GM23338 (cell line): ENCODE data around the gene NCKAP1.

Experiments used
- CTCF ChIP-seq, 2 experiments: fragments of 200-600 bp in 1 of 2; sonication (generic) in 1 of 2; conservative IDR thresholded peaks; 2 replicates each; pipeline versions ENCODE4 v1.5.1 to v1.6.1; 2016 to 2017; ENCODE audit warnings: antibody characterized with exemption in 2 of 2, low read depth in 2 of 2, mild to moderate bottlenecking in 2 of 2, moderate library complexity in 1 of 2
- EZH2 ChIP-seq: fragments of 200-600 bp; sonication (generic); IDR thresholded peaks from one replicate; pipeline ENCODE4 v1.8.0; 2017; ENCODE audit warnings: antibody characterized with exemption, mild to moderate bottlenecking, low read depth; ENCODE audit not compliant: unreplicated experiment
- JUNB ChIP-seq: IDR thresholded peaks from one replicate; pipeline ENCODE4 v1.6.1; 2016; ENCODE audit warnings: antibody characterized with exemption; ENCODE audit not compliant: unreplicated experiment
- POLR2AphosphoS5 ChIP-seq: IDR thresholded peaks from 2 replicates; pipeline ENCODE4 v1.6.1; 2016; ENCODE audit warnings: antibody characterized with exemption, low read depth
- REST ChIP-seq: IDR thresholded peaks from one replicate; pipeline ENCODE4 v1.6.1; 2018; ENCODE audit warnings: antibody characterized with exemption; ENCODE audit not compliant: unreplicated experiment

DNA sequence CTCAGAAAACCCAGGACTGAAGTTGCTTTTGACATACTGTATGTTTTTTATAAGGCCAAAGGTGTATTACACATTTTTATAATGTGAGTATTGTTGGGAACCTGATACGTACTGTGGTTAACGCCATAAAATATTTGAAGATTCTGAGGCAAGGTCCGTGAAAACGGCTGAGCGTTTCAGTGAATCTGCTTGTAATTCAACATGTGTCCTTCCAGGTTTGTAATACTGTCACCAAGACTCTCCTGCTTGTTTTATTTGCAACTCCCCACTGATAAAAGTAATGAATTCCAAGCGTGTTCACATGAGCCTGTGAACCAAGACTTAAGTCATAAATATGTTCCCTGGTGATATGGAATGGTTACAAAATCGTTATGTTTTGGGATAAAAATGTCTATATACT, 148.0 kb downstream of the NCKAP1 start:
- TF ChIP-seq REST (no peak), CTCF (conservative IDR thresholded peaks at IDR 0.05; ENCODE audit: low read depth in 2 of 2) (no peak), POLR2AphosphoS5 (no peak), JUNB (no peak), EZH2 (no peak)
